Measurements from ENCODE around the gene IL1RAPL1.

Gene IL1RAPL1

DNA sequence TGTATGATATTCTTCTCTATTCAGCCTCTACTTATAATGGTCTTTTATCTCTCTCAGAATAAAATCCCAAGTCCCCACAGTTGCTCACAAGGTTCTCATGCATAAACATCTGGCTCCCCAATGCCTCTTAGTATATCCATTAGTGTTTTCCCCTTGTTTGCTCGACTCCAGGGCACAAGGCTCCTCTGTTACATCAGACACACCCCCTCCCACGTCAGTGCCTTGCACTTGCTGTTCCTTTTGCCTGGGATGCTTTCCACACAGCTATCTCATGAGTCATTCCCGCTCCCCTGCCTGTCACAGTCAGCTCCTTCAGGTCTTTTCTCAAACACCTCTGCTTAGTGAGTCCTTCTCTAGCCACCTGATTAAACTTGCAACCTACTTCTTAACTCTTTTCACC, 260.2 kb downstream of the IL1RAPL1 start:
- no peak for DNase-seq

DNA sequence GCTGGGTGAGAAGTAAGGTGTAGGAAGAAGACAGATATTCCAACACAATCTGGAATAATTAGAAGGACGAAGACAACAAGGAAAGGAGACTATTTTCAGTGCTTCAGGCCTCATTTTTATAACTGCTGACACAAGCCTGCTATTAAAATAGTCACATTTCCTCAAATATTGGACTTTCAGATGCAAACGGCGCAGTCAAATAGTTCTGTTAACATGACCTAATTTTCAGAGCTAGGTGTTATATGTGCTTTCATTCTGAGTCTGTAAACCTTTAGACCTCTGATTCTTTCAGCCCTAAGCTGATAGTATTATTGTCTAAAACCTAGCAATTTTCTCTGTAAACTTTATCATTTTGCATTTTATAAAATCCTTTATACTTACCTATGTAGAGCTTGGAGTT, 261.5 kb downstream of the IL1RAPL1 start:
- Mint-ChIP-seq H3K36me3 (ENCODE audit: low read depth) (no peaks in the 10 kb centered on the region), H3K4me1 (peaks cover 14% of the 10 kb centered on the region), H3K27me3 (ENCODE audit: low read depth, poor library complexity) (no peaks in the 10 kb centered on the region), H3K9me3 (no peaks in the 10 kb centered on the region), H3K4me3 (no peak overlapping the region), H3K27ac (no peak overlapping the region)
- no peak for DNase-seq
- TF ChIP-seq, protein P1, sequence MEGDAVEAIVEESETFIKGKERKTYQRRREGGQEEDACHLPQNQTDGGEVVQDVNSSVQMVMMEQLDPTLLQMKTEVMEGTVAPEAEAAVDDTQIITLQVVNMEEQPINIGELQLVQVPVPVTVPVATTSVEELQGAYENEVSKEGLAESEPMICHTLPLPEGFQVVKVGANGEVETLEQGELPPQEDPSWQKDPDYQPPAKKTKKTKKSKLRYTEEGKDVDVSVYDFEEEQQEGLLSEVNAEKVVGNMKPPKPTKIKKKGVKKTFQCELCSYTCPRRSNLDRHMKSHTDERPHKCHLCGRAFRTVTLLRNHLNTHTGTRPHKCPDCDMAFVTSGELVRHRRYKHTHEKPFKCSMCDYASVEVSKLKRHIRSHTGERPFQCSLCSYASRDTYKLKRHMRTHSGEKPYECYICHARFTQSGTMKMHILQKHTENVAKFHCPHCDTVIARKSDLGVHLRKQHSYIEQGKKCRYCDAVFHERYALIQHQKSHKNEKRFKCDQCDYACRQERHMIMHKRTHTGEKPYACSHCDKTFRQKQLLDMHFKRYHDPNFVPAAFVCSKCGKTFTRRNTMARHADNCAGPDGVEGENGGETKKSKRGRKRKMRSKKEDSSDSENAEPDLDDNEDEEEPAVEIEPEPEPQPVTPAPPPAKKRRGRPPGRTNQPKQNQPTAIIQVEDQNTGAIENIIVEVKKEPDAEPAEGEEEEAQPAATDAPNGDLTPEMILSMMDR (IDR thresholded peaks at IDR 0.05), result no peak

More for the DNA sequence above, 260.2 kb downstream of the IL1RAPL1 start:
- Mint-ChIP-seq H3K36me3 (ENCODE audit: low read depth) (no peaks in the 10 kb centered on the region), H3K4me1 (peaks cover 14% of the 10 kb centered on the region), H3K9me3 (no peaks in the 10 kb centered on the region), H3K4me3 (no peak overlapping the region), H3K27me3 (ENCODE audit: low read depth, poor library complexity) (no peaks in the 10 kb centered on the region), H3K27ac (no peak overlapping the region)
- TF ChIP-seq, protein P1 (IDR thresholded peaks at IDR 0.05), result no peak

DNA sequence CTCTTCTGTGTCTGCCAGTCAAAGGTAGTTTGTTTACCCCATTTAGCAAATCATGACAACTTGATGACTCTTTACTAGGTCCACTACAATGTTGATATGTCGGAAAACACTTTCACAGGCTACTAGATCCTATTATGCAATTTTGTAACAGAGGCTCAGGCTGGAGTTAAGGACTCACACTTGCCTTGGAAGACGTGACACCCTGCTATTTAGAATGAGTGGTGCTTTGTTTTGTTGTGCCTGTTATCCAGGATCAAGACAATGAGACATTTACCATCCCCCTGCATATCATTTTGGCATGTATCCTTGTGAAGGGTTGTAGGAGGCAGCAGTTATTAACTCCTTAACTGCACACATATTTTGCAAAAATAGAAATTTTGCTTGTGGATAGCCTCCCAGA, 263.7 kb downstream of the IL1RAPL1 start:
- peaks cover 5% of the 10 kb centered on the region for H3K9me3 Mint-ChIP-seq
- H3K4me3 Mint-ChIP-seq, result no peak overlapping the region
- no peaks in the 10 kb centered on the region for H3K27me3 Mint-ChIP-seq (ENCODE audit: low read depth, poor library complexity)
- H3K36me3 Mint-ChIP-seq (ENCODE audit: low read depth), result no peaks in the 10 kb centered on the region
- H3K4me1 Mint-ChIP-seq, result peaks cover 14% of the 10 kb centered on the region
- TF ChIP-seq, protein P1 (IDR thresholded peaks at IDR 0.05), result no peak
- no peak for DNase-seq
- no peak overlapping the region for H3K27ac Mint-ChIP-seq

DNA sequence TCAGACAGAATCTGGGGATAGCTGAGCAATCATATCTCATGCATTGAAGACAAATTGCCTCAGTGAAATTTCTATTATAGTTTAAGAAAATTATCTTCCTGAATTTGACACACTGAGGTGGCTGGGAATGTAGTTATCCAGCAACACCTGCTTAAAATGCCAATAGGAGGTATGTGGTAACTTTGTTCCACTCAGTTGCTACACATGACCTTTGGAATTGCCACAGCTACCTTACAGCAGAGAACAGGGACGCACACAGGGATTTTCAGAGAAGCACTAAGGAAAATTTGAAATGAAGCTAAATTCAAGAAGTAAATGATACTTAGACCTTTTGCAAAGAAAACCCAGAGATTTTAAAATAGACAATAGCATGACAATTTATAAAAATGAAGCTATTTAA, 264.6 kb downstream of the IL1RAPL1 start:
- peaks cover 13% of the 10 kb centered on the region for H3K4me1 Mint-ChIP-seq
- no peak for DNase-seq
- no peak overlapping the region for H3K4me3 Mint-ChIP-seq
- H3K36me3 Mint-ChIP-seq (ENCODE audit: low read depth), result no peaks in the 10 kb centered on the region
- H3K9me3 Mint-ChIP-seq, result peaks cover 5% of the 10 kb centered on the region
- no peak overlapping the region for H3K27ac Mint-ChIP-seq
- no peaks in the 10 kb centered on the region for H3K27me3 Mint-ChIP-seq (ENCODE audit: low read depth, poor library complexity)
- TF ChIP-seq, protein P1 (IDR thresholded peaks at IDR 0.05), result no peak

DNA sequence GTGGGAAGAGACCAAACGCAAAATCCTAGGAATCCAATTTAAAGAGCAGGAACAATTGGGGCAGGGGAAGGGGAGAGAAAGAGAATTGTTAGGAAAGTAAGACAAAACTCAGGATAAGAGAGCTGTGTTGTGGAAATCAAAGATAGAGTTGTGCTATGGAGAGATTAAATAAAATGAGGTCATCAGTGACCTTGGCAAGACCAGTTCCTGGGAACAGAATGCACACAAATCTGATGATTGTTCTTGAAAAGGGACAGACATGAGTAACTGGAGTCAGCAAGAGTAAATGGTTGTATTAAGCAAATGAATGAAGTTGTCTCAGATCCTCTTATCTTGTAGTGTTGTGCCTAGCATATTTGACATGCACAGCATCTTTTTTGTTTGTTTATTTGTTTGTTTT, 267.4 kb downstream of the IL1RAPL1 start:
- Mint-ChIP-seq H3K27ac (no peak overlapping the region), H3K9me3 (peaks cover 5% of the 10 kb centered on the region), H3K36me3 (ENCODE audit: low read depth) (no peaks in the 10 kb centered on the region), H3K27me3 (ENCODE audit: low read depth, poor library complexity) (no peaks in the 10 kb centered on the region), H3K4me1 (peaks cover 9% of the 10 kb centered on the region), H3K4me3 (no peak overlapping the region)
- TF ChIP-seq, protein P1 (IDR thresholded peaks at IDR 0.05), result no peak
- DNase-seq, result no peak

DNA sequence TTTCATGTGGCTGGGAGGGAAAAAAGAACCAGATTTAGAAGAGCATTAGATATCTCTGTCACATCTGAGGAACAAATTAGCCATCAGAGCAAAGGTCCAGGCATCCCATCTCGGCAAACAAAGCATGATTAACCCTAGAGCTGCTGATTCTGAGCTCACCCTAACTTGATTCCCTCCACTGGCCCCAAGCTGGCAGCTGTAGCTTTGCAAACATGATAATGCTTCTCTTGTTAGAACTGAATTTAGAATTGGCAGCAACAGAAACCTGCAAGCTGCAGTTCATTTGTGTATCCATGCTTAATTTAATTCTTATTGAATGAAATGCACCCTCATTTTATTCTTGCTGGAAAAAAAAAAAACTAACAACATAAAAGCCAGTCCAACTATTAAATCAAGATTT, 289.2 kb downstream of the IL1RAPL1 start:
- H3K27me3 Mint-ChIP-seq (ENCODE audit: low read depth, poor library complexity), result no peaks in the 10 kb centered on the region
- TF ChIP-seq, protein P1 (IDR thresholded peaks at IDR 0.05), result no peak
- H3K9me3 Mint-ChIP-seq, result peaks cover 3% of the 10 kb centered on the region
- no peak overlapping the region for H3K4me3 Mint-ChIP-seq
- peaks cover 8% of the 10 kb centered on the region for H3K4me1 Mint-ChIP-seq
- DNase-seq, result no peak
- H3K27ac Mint-ChIP-seq, result no peak overlapping the region
- peaks cover 4% of the 10 kb centered on the region for H3K36me3 Mint-ChIP-seq (ENCODE audit: low read depth)
